ENCODE results near the gene NCKAP5.

Gene NCKAP5

GRCh38 chr2:133424876-133425275 is 143.4 kb downstream of the NCKAP5 start:
- no peak for DNase-seq (ENCODE audit: low read depth)
- TF ChIP-seq MAX (IDR thresholded peaks at IDR 0.05; ENCODE audit: low read depth, low read length) (no peak), MYC (IDR thresholded peaks at IDR 0.05; ENCODE audit: low read depth, low read length) (no peak), POLR2A (IDR thresholded peaks at IDR 0.05; ENCODE audit: extremely low read depth, insufficient read length) (no peak)
- TF ChIP-seq, protein P1, sequence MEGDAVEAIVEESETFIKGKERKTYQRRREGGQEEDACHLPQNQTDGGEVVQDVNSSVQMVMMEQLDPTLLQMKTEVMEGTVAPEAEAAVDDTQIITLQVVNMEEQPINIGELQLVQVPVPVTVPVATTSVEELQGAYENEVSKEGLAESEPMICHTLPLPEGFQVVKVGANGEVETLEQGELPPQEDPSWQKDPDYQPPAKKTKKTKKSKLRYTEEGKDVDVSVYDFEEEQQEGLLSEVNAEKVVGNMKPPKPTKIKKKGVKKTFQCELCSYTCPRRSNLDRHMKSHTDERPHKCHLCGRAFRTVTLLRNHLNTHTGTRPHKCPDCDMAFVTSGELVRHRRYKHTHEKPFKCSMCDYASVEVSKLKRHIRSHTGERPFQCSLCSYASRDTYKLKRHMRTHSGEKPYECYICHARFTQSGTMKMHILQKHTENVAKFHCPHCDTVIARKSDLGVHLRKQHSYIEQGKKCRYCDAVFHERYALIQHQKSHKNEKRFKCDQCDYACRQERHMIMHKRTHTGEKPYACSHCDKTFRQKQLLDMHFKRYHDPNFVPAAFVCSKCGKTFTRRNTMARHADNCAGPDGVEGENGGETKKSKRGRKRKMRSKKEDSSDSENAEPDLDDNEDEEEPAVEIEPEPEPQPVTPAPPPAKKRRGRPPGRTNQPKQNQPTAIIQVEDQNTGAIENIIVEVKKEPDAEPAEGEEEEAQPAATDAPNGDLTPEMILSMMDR (IDR thresholded peaks at IDR 0.05; ENCODE audit: low read depth, low read length), result no peak
- no peak overlapping the region for H3K4me3 ChIP-seq (ENCODE audit: low read depth, low read length)

DNA sequence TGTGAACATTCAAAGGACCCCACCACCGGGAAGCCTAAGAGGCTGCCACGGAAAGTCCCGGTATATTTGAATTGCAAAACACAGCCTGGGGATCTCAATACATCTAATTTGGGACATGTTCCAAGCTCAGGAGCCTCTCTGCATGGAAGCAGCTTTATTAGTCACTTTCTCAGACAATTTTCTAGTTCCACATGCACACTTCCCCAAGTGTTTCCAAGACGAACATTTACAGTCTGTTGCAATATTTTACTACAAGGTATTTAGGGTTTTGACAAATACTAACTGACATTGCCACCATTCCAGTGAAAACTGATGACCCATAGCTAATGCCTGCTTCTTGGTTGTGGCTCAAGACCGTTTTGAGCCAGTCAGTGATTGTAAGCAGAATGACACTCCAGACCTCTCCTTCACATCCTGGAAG is 145.3 kb downstream of the NCKAP5 start:
- DNase-seq (ENCODE audit: low read depth), result no peak
- TF ChIP-seq POLR2A (IDR thresholded peaks at IDR 0.05; ENCODE audit: extremely low read depth, insufficient read length) (no peak), MYC (IDR thresholded peaks at IDR 0.05; ENCODE audit: low read depth, low read length) (no peak), MAX (IDR thresholded peaks at IDR 0.05; ENCODE audit: low read depth, low read length) (no peak)
- TF ChIP-seq, protein P1 (IDR thresholded peaks at IDR 0.05; ENCODE audit: low read depth, low read length), result no peak
- H3K4me3 ChIP-seq (ENCODE audit: low read depth, low read length), result no peak overlapping the region

- TF ChIP-seq MAX (IDR thresholded peaks at IDR 0.05; ENCODE audit: low read depth, low read length) (no peak), MYC (IDR thresholded peaks at IDR 0.05; ENCODE audit: low read depth, low read length) (no peak), POLR2A (IDR thresholded peaks at IDR 0.05; ENCODE audit: extremely low read depth, insufficient read length) (no peak)
- TF ChIP-seq, protein P1 (IDR thresholded peaks at IDR 0.05; ENCODE audit: low read depth, low read length), result no peak
- no peak for DNase-seq (ENCODE audit: low read depth)
- H3K4me3 ChIP-seq (ENCODE audit: low read depth, low read length), result no peak overlapping the region
These were observed 146.5 kb downstream of the NCKAP5 start for GRCh38 chr2:133421516-133422324.

DNA sequence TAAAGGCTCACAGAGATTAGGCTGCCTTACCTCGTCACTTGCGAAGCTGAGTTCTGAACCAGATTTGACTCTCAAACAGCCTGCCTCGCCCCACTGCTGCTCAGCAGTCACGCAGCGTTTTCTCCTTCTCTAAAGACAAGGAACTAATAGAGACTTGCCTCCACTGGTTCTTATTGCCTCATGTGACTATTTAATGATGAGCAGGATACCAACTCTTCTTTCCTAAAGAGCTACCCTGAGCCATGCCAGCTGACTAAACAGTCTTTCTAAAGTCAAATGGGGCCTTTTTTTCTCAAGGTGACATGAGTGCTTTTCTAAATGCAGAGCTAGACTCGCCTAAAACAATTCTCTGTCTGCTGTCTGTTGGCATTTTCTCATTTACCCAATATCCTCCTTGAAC is 147.5 kb downstream of the NCKAP5 start:
- H3K4me3 ChIP-seq (ENCODE audit: low read depth, low read length), result no peak overlapping the region
- TF ChIP-seq, protein P1 (IDR thresholded peaks at IDR 0.05; ENCODE audit: low read depth, low read length), result no peak
- TF ChIP-seq MAX (IDR thresholded peaks at IDR 0.05; ENCODE audit: low read depth, low read length), result no peak
- TF ChIP-seq MYC (IDR thresholded peaks at IDR 0.05; ENCODE audit: low read depth, low read length), result no peak
- no peak for TF ChIP-seq POLR2A (IDR thresholded peaks at IDR 0.05; ENCODE audit: extremely low read depth, insufficient read length)
- DNase-seq (ENCODE audit: low read depth), result no peak

- TF ChIP-seq, protein P1 (IDR thresholded peaks at IDR 0.05; ENCODE audit: low read depth, low read length), result no peak
- TF ChIP-seq MYC (IDR thresholded peaks at IDR 0.05; ENCODE audit: low read depth, low read length) (no peak), MAX (IDR thresholded peaks at IDR 0.05; ENCODE audit: low read depth, low read length) (no peak), POLR2A (IDR thresholded peaks at IDR 0.05; ENCODE audit: extremely low read depth, insufficient read length) (no peak)
- DNase-seq (ENCODE audit: low read depth), result no peak
- H3K4me3 ChIP-seq (ENCODE audit: low read depth, low read length), result no peak overlapping the region
These were observed 149.6 kb downstream of the NCKAP5 start for GRCh38 chr2:133418671-133419070.

Measured in NB4 (cell line).